Hair follicle dermal papilla cell (primary cell): Measurements from ENCODE around the gene MFN2. TPM values are rescaled to one million over a fixed set of nuclear protein-coding genes. Genes with fewer than 3 reads are reported as not detected.

Experiments
- small RNA-seq: library from RNA; depleted of rRNA; stranded (forward); fragments of <200 nt; gene quantifications from one replicate; pipeline ENCODE3, GENCODE V24; 2012
- total RNA-seq: library from RNA; depleted of rRNA; stranded (reverse); fragments of >200 nt; gene quantifications from 2 replicates; pipeline ENCODE4 v1.2.3, GENCODE V29; 2012

The MFN2 gene
- total RNA-seq, result 71.9 and 81.0 TPM in 2 replicates

GRCh38 chr1:11979851-11980675 is at the start of gene MFN2:
Gene MFN2, plus strand, starts transcription at chr1:11980444. Its CDS starts 8,725 bp downstream, at chr1:11989169.

DNA sequence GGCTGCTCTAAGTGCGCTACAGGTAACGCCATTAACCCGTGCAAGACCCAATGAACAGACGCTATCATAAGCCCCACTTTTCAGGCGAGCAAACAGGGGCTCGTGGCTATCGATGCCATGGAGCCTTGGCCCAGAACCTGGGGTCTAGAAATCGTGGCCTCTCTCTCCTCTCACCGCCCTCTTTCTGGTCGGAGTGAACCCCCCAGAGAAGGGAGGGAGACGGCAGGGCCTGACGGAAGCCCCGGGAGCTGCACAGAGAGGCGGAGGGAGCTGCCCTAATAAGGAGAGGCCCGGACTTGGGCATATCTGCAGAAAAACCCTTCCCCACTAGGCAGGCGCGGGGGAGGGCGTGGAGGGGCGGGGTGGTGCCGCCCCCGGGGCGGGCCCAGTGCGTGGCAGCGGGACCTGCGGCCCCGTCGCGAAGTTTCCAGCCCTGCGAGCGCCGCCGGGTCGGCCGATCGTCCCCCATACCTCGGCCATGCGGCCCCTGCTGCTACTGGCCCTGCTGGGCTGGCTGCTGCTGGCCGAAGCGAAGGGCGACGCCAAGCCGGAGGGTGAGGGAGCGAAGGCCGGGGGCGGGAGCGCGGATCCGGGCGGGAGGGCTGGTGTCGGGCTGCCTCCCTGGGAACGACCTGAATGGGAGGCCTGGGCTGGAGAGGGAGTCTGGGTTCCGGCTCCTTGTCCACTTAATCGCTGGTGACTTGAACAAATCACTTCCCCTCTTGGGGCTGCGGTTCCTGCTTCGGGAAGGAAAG is 45.8 kb upstream of the MFN2 start, which contains the start of gene PLOD1:
PLOD1 (plus strand) TSS at position 416 of the 755 bp plus-strand sequence; CDS start at position 479, 63 bp downstream.

Small RNAs within 50 kb of the gene (small RNA-seq; reads per million reads assigned to genes)
- gene AL096840.1 (not detected), gene MIR6729 (not detected), gene RF00019 (not detected), gene RN7SL649P (not detected)

Other genes with a start within 250 kb of the MFN2 start
- 51.0 and 53.2 TPM in 2 replicates for gene AGTRAP, start 244.3 kb upstream of the MFN2 start, total RNA-seq
- gene C1orf167, start 218.3 kb upstream of the MFN2 start, total RNA-seq, result 0.32 TPM in 1 of 2 replicates, not detected in the other
- 30.4 and 37.6 TPM in 2 replicates for gene MTHFR, start 174.5 kb upstream of the MFN2 start, total RNA-seq
- gene CLCN6, start 174.3 kb upstream of the MFN2 start, total RNA-seq, result 25.0 and 28.5 TPM in 2 replicates
- not detected in 2 replicates for gene NPPA, start 132.7 kb upstream of the MFN2 start, total RNA-seq
- gene NPPB, start 121.5 kb upstream of the MFN2 start, total RNA-seq, result not detected in 2 replicates
- 73.2 and 78.7 TPM in 2 replicates for gene KIAA2013, start 54.0 kb upstream of the MFN2 start, total RNA-seq
- gene PLOD1, start 45.7 kb upstream of the MFN2 start, total RNA-seq, result 242 and 251 TPM in 2 replicates
- 24.9 and 27.7 TPM in 2 replicates for gene MIIP, start 39.1 kb downstream of the MFN2 start, total RNA-seq
- gene TNFRSF8, start 82.9 kb downstream of the MFN2 start, total RNA-seq, result not detected in 2 replicates
- 29.3 and 31.8 TPM in 2 replicates for gene TNFRSF1B, start 186.5 kb downstream of the MFN2 start, total RNA-seq
- gene VPS13D, start 249.6 kb downstream of the MFN2 start, total RNA-seq, result 39.6 and 50.5 TPM in 2 replicates